Endothelial cell of umbilical vein (primary cell): ENCODE measurements around the gene SEL1L2. TPM values are rescaled to one million over a fixed set of nuclear protein-coding genes. Genes with fewer than 3 reads are reported as not detected.

Source experiments
- BruUV-seq: library from RNA; stranded (reverse); fragments of 400-500 nt; replicated peaks from 2 replicates; lab custom pipeline; 2021; lab: Mats Ljungman, UMichigan
- CTCF ChIA-PET: fragments of 300-600, 350-600 bp; sonication (Branson Sonifier 250); formaldehyde crosslinking; loops from one replicate; lab custom pipeline; 2021; ENCODE audit warnings: antibody characterized with exemption, inconsistent platforms; lab: Charles Lee
- POLR2A ChIA-PET: fragments of 300-600, 350-600 bp; sonication (Branson Sonifier 250); formaldehyde crosslinking; loops from one replicate; lab custom pipeline; 2021; ENCODE audit warnings: antibody characterized with exemption, inconsistent platforms; lab: Charles Lee
- DNase-seq: peaks from one replicate; pipeline ENCODE4 v3.0.0-alpha.2; 2011; ENCODE audit warnings: low read depth, low spot score
- FAIRE-seq: peaks from 2 replicates; lab custom pipeline; 2011; peaks lifted over from hg19 to GRCh38; lab: Jason Lieb, UNC
- H2AFZ ChIP-seq: 2 replicates; pipeline ENCODE4 v1.6.0; 2012; ENCODE audit warnings: low read depth, low read length, control low read depth, inconsistent platforms
- H3K27ac ChIP-seq: 2 replicates; pipeline ENCODE4 v1.5.1; 2011; ENCODE audit warnings: low read depth, mild to moderate bottlenecking, control low read depth, low read length, moderate library complexity; ENCODE audit not compliant: insufficient read depth
- H3K27me3 ChIP-seq, 2 experiments: 2 replicates each; pipeline versions ENCODE4 v1.6.0 to v1.6.1; 2011; ENCODE audit warnings: low read length in 2 of 2, mixed read lengths in 1 of 2; ENCODE audit not compliant: control insufficient read depth in 2 of 2, insufficient read depth in 2 of 2
- H3K36me3 ChIP-seq, 2 experiments: 2 replicates in 1 of 2; 3 replicates in 1 of 2; pipeline ENCODE4 v1.5.1; 2011; ENCODE audit warnings: low read length in 2 of 2, mild to moderate bottlenecking in 1 of 2, moderate library complexity in 1 of 2; ENCODE audit not compliant: control insufficient read depth in 2 of 2, insufficient read depth in 2 of 2; ENCODE audit errors: extremely low read depth in 1 of 2
- H3K4me1 ChIP-seq: 3 replicates; pipeline ENCODE4 v1.5.1; 2011; ENCODE audit warnings: mild to moderate bottlenecking, low read length; ENCODE audit not compliant: control insufficient read depth, insufficient read depth; ENCODE audit errors: extremely low read depth
- H3K4me2 ChIP-seq: 2 replicates; pipeline ENCODE4 v1.6.1; 2011; ENCODE audit warnings: low read length, control low read depth, mixed read lengths; ENCODE audit not compliant: insufficient read depth
- H3K4me3 ChIP-seq, 3 experiments: fragments of 200-600 bp in 1 of 3; sonication (generic), shearing (Covaris generic) in 1 of 3; replicated peaks in 1 of 3; 2 replicates each; pipeline ENCODE4 v1.5.1; 2011 to 2016; ENCODE audit warnings: control low read depth in 3 of 3, low read length in 3 of 3, mild to moderate bottlenecking in 2 of 3, inconsistent platforms in 1 of 3, low read depth in 1 of 3, moderate library complexity in 1 of 3; ENCODE audit not compliant: insufficient read depth in 1 of 3
- H3K79me2 ChIP-seq: 2 replicates; pipeline ENCODE4 v1.6.0; 2012; ENCODE audit warnings: low read length, inconsistent platforms; ENCODE audit not compliant: control insufficient read depth, insufficient read depth
- H3K9ac ChIP-seq: replicated peaks from 2 replicates; pipeline ENCODE3; 2011; ENCODE audit warnings: low read length, control low read depth; ENCODE audit not compliant: insufficient read depth; ENCODE audit errors: extremely low read depth
- H3K9me1 ChIP-seq: replicated peaks from 3 replicates; pipeline ENCODE4 v1.6.0; 2011; ENCODE audit warnings: mild to moderate bottlenecking, low read length; ENCODE audit not compliant: control insufficient read depth, insufficient read depth; ENCODE audit errors: extremely low read depth
- H3K9me3 ChIP-seq: replicated peaks from 2 replicates; pipeline ENCODE4 v1.5.1; 2012; ENCODE audit warnings: low read length, inconsistent platforms; ENCODE audit not compliant: control insufficient read depth, insufficient read depth
- H4K20me1 ChIP-seq: replicated peaks from 2 replicates; pipeline ENCODE3; 2011; ENCODE audit warnings: mild to moderate bottlenecking, low read length; ENCODE audit not compliant: control insufficient read depth, insufficient read depth; ENCODE audit errors: extremely low read depth
- CTCF ChIP-seq, 2 donors: IDR thresholded peaks; 1 replicate in 1 of 2; 2 replicates in 1 of 2; pipeline ENCODE4 v1.5.1; 2011; ENCODE audit warnings: low read length in 2 of 2, mild to moderate bottlenecking in 2 of 2, moderate library complexity in 2 of 2, control low read depth in 1 of 2, inconsistent platforms in 1 of 2, low read depth in 1 of 2; ENCODE audit not compliant: insufficient read depth in 1 of 2; ENCODE audit errors: extremely low read depth in 1 of 2
- EZH2 ChIP-seq: IDR thresholded peaks from 2 replicates; pipeline ENCODE4 v1.6.1; 2012; ENCODE audit warnings: borderline replicate concordance, low read depth, mild to moderate bottlenecking, moderate library complexity, low read length, inconsistent platforms; ENCODE audit not compliant: severe bottlenecking
- FOS ChIP-seq: IDR thresholded peaks from 2 replicates; pipeline ENCODE4 v1.6.1; 2011; ENCODE audit warnings: mild to moderate bottlenecking, low read length, moderate library complexity, borderline replicate concordance; ENCODE audit not compliant: insufficient read depth
- GATA2 ChIP-seq: IDR thresholded peaks from 2 replicates; pipeline ENCODE4 v1.7.0; 2011; ENCODE audit warnings: low read depth, mild to moderate bottlenecking, moderate library complexity, mixed read lengths, low read length; ENCODE audit not compliant: insufficient read length, insufficient read depth
- JUN ChIP-seq: IDR thresholded peaks from 2 replicates; pipeline ENCODE4 v1.6.1; 2011; ENCODE audit warnings: borderline replicate concordance, low read depth; ENCODE audit not compliant: insufficient read length, insufficient read depth
- MAX ChIP-seq: IDR thresholded peaks from 2 replicates; pipeline ENCODE4 v1.6.1; 2011; ENCODE audit not compliant: insufficient read depth, insufficient read length
- MYC ChIP-seq: IDR thresholded peaks from one replicate; pipeline ENCODE4 v1.6.1; 2011; ENCODE audit warnings: mild to moderate bottlenecking, low read depth, low read length
- POLR2A ChIP-seq: IDR thresholded peaks from 2 replicates; pipeline ENCODE4 v1.6.1; 2012; ENCODE audit warnings: low read depth, mild to moderate bottlenecking, control low read depth, low read length
- POLR2AphosphoS5 ChIP-seq: IDR thresholded peaks from 2 replicates; pipeline ENCODE4 v1.6.1; 2012; ENCODE audit warnings: low read depth, mild to moderate bottlenecking, control low read depth, low read length, moderate library complexity; ENCODE audit not compliant: insufficient read depth
- dilution Hi-C: fragments of 300-500 bp; cut with MboI; formaldehyde crosslinking; loops from one replicate; pipeline ENCODE4 v1.15.0; 2019; ENCODE audit warnings: low sequenced_read_pairs; ENCODE audit not compliant: extremely low pct_ligation_motif_present
- intact Hi-C: fragments of 100-400 bp; cut with micrococcal nuclease; formaldehyde crosslinking; loops from one replicate; pipeline ENCODE4 v1.10.0; 2022
- polyA plus RNA-seq, 4 experiments: library from polyadenylated mRNA; depleted of rRNA in 3 of 4; stranded (reverse) in 3 of 4; unstranded in 1 of 4; fragments of >200 nt; gene quantifications; 2 replicates each; pipeline versions ENCODE4 v1.2.1 to v1.2.3, GENCODE V29; 2011 to 2012; ENCODE audit warnings: missing spikeins in 1 of 4
- total RNA-seq: library from RNA; stranded (reverse); gene quantifications from 2 replicates; pipeline ENCODE4 v1.2.3, GENCODE V29; 2021

SEL1L2 gene
- total and polyA plus RNA-seq, 2 donors (not counting 3 experiments of a cell fraction or from before 2014, with no cell fraction given), result not detected

- H3K4me3 ChIP-seq, result no peak overlapping the region
- FAIRE-seq (no peak), DNase-seq (no peak)
- TF ChIP-seq POLR2A, result no peak
- no peak for TF ChIP-seq POLR2AphosphoS5
- no peak for TF ChIP-seq MAX
- TF ChIP-seq EZH2, result no peak
- TF ChIP-seq CTCF (IDR thresholded peaks at IDR 0.05; ENCODE audit: extremely low read depth in 1 of 2, insufficient read depth in 1 of 2, low read depth in 1 of 2, low read length in 2 of 2), result no peak
- TF ChIP-seq MYC, result no peak
- TF ChIP-seq GATA2, result no peak
- no peak for TF ChIP-seq FOS
- no peak for TF ChIP-seq JUN
- no peaks in the 10 kb centered on the region for H3K4me1 ChIP-seq
- H3K36me3 ChIP-seq, result no peaks in the 10 kb centered on the region
- no peaks in the 10 kb centered on the region for H3K27me3 ChIP-seq
- H3K9ac ChIP-seq, result no peak overlapping the region
- ChIA-PET CTCF (no interaction called here), POLR2A (no interaction called here)
- no peak overlapping the region for H3K27ac ChIP-seq
- H3K79me2 ChIP-seq, result no peaks in the 10 kb centered on the region
- no peaks in the 10 kb centered on the region for H3K9me1 ChIP-seq
- H2AFZ ChIP-seq, result no peak overlapping the region
- dilution Hi-C loops (no loop called here), intact Hi-C loops (no loop called here)
- no peaks in the 10 kb centered on the region for H3K9me3 ChIP-seq
- H3K4me2 ChIP-seq, result no peak overlapping the region
- no TSS peak for BruUV-seq
- H4K20me1 ChIP-seq, result no peaks in the 10 kb centered on the region
Measured at GRCh38 chr20:13900496-13900895, 89.9 kb downstream of the SEL1L2 start.
